ENCODE results near the gene SECTM1.

SECTM1 gene

DNA sequence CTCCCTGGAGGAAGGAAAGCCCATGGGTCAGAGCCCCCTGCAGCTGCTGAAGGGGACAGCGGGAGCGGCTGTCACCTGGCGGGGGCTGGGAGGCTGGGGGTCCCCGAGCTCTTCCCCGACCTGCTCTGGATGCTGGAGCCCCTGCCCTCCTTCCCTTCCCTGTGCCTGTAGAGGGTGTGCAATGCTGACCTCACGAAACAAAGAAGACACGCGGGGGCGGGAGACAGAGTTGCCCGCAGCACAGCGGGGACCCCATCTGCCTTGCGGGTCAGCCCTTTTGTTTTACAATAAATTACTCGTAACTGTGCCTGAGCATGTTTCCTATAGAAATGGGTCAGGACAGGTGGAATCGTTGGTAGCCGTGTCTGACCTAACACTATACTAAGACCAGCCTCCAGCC is 6.3 kb downstream of the SECTM1 start:
- no peak for DNase-seq

- no peak for DNase-seq
Observed at GRCh38 chr17:82325286-82326180, 8.0 kb downstream of the SECTM1 start.

DNA sequence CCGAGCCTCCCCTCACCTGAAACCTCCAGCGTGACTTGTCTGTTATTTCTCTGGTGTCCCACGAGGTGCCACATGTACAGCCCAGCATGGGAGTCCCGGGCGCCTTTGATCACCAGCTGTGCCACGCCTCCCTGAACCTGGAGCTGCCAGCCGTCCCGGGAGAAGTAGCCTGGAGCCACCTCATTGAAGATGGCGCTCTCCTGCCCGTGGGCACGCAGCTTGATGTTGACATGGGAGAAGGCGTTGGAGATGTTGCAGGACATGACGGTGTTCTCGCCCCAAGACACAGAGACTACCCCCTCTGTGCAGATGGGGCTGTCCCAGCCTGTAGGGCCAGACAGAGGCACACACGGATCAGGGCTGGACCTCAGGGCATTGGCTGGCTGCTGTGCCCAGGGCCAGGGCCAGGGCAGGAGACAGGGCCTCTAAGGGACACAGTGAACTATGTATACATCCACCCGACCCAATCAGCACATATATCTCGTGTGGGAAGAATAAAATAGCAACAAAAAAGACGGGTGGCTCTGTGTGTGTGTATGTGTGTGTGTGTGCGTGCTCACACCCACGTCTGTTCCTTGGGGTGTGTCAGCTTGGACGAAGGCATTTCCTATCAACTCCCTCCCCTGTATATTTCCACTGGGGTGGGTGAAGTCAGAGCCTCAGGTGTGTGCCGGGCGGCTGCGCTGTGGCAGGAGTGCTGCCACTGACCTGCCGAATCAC is 8.8 kb downstream of the SECTM1 start:
- no peak for DNase-seq

GRCh38 chr17:82323514-82324234 is 9.9 kb downstream of the SECTM1 start:
- DNase-seq, result no peak

DNA sequence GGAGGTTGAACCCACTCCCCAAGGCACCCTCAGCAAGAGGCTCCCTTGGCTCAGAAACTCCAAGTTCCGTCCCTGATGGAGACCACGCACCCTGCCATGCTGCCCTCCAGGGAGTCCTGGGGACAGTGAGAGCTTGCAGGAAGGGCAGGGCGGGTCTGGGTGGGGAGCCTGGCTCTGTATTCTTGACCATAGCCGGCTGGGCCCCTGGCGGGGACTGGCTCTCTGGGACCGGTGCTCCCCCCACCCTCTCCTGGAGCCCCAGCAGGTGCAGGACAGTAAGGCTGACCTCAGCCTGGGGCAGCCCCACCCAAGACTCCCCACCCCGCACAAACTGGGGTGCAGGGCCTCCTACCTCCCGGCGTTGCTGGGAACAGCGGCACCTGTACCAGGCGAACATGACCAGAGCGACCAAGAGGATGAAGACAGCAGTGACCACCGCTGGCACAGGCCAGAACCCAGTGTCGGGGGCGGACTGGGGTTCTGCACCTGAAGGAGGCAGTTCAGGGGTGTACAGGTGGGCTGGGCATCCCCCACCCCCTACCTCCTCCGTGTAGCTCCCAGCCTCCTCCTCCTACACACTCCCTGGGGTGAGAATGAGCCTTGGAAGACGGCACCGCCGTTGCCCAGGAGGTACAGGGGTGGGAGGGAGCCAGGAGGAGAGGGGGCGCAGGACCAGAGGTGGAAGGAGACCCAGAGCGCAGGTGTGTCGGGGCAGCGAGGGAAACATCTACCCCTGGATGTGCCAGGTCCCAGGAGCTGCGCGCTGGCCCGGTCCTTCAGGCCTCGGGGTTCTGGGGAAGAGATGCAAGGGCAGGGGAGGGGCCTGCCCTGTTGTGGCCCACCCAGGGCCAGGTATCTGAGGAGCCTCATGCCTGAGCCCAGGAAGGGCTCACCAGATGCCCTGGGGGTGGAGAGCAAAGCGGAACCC is 10.8 kb downstream of the SECTM1 start:
- DNase-seq, result no peak

DNA sequence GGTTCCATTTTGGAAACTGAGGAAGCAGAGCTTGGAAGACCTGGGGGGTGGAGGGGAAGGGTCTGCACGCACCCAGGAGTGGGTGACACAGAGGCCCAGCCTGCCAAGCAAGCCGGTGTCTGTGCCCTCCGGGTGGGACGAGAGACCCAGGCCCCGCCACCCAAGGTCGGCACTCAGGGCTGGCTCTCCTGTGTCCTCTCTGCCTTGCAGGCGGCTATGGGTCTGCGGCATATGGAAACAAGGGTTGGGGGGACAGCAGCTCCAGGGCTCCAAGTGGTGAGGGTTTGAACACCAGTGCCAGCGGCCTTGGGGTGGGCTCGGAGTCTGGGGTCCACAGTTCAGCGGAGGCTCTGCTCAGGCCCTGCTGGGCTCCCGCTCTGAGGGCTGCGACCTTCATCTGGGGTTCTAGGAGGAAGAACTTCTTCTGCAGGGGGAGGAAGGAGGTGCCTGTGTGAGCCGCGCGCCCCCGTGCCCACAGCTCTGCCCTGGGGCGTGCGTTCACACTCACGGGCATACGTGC is 11.6 kb downstream of the SECTM1 start:
- no peak for DNase-seq

- no peak for DNase-seq
Observed at GRCh38 chr17:82320956-82321927, 12.3 kb downstream of the SECTM1 start.

GRCh38 chr17:82320140-82320840 is 13.3 kb downstream of the SECTM1 start:
- DNase-seq, result no peak

DNA sequence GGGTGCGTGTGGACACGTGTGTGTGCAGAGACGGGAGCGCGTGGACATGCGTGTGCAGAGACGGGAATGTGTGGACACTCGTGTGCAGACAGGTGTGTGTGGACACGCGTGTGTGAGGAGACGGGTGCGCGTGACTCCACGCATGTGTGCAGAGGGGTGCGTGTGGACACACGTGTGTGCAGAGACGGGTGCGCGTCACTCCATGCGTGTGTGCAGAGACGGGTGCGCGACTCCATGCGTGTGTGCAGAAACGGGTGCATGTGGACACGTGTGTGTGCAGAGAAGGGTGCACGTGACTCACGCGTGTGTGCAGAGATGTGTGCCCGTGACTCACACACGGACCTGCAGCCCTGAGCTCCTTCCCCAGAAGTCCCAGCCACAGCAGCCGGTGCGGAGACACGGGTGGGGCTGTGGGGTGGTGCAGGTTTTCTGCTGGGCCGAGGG is 13.9 kb downstream of the SECTM1 start:
- DNase-seq, result no peak

- no peak for DNase-seq
Observed at GRCh38 chr17:82318772-82319606, 14.6 kb downstream of the SECTM1 start.

DNA sequence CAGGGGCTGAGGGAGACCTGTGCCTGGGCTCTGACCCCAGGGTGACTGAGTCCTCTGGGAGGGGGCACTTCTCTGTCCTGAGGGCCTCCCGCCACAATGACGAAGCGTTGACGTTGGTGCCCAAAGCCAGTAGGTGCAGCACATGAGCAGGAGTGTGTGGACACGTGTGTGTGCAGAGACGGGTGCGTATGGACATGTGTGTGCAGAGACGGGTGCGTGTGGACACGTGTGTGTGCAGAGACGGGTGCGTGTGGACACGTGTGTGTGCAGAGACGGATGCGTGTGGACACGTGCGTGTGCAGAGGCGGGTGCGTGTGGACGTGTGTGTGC is 15.4 kb downstream of the SECTM1 start:
- DNase-seq, result no peak

GRCh38 chr17:82317394-82318168 is 16.0 kb downstream of the SECTM1 start, which contains the start of gene CD7:
CD7 (minus strand) TSS chr17:82317608; CDS start chr17:82317495, 113 bp downstream.
- no peak for DNase-seq

- DNase-seq, result no peak
Observed at GRCh38 chr17:82316651-82317393, 16.7 kb downstream of the SECTM1 start.

- no peak for DNase-seq
Observed at GRCh38 chr17:82315703-82316358, 17.7 kb downstream of the SECTM1 start.

DNA sequence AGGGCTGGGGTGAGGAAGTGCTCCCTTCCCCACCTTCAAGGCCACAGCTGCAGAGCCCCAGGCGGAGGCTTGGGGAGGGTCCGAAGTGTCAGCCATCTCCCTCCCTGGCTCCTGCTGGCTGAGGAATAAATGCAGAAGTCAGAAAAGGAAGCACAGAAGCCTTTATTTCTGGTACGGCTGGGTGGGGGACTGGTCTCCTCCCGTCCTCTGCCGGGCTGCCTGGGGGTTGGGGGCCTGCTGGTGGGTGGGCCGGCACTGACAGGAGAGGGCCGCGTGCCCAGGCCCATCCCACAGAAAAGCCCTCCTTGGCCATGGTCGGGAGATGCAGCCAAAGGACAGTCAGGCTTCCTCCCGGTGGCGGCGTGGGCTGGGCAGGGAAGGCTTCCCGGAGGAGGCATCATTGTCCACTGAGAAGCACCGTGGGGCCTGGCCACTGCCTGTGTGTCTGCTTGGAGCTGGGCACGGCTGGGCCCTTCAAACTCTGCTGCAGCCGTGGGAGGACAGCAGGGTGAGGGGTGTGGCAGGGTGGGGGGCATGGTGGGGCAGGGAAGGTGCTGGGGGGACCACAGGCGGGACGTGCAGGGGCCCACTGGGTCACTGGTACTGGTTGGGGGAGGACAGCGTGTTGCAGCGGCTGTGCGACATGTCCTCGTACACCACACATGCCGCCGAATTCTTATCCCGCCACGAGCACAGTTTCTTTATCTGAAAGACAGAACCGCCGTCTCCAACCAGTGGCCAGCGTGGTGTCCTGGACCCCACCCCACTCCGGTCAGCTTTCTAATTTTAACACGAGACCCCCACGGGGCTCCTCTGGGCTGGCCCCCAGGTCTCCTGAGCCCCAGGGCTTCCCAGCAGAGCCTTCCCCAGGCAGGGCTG is 18.6 kb downstream of the SECTM1 start:
- DNase-seq, result no peak
